Measurements from ENCODE around the gene TP73. TPM values are rescaled to one million over a fixed set of nuclear protein-coding genes. Genes with fewer than 3 reads are reported as not detected.

The TP73 gene
- total and polyA plus RNA-seq, 2 donors (not counting 1 experiment from before 2014, with no cell fraction given), result 1.2 to 2.4 TPM

DNA sequence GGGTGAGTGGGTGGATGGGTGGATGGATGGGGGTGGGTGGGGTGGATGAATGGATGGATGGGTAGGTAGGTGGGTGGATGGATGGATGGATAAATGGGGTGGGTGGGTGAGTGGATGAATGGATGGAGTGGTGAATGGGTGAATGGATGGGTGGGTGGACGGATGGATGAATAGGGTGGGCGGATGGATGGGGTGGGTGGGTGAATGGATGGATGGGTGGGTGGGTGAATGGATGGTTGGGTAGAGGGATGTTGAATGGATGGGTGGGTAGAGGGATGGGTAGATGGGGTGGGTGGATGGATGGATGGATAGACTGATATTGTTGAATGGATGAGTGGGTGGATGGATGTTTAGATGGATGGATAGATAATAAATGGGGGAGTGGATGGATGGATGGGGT, 73.0 kb downstream of the TP73 start:
- Histone ChIP-seq H3K27me3 (replicated peaks in 1 of 4; ENCODE audit: control extremely low read depth in 1 of 4, control insufficient read depth in 3 of 4, insufficient read depth in 4 of 4, low read length in 3 of 4) (peaks cover 0 to 3% (median 0%) of the 10 kb centered on the region in 4 experiments), H3K9me3 (ENCODE audit: control extremely low read depth in 1 of 3, control insufficient read depth in 2 of 3, insufficient read depth in 1 of 3, low read length in 2 of 3) (no peaks in the 10 kb centered on the region), H3K4me1 (ENCODE audit: control insufficient read depth in 2 of 2, insufficient read depth in 2 of 2, low read length in 2 of 2) (no peaks in the 10 kb centered on the region), H2AFZ (ENCODE audit: insufficient read depth, low read depth, low read length, poor library complexity, severe bottlenecking) (no peak overlapping the region), H3K4me3 (ENCODE audit: control extremely low read depth in 1 of 5, extremely low read depth in 1 of 5, insufficient read depth in 1 of 5, low read depth in 2 of 5, low read length in 4 of 5) (no peak overlapping the region), H3K36me3 (replicated peaks in 1 of 2; ENCODE audit: control extremely low read depth in 1 of 2, control insufficient read depth in 1 of 2, extremely low read depth in 1 of 2, insufficient read depth in 2 of 2, low read length in 1 of 2) (no peaks in the 10 kb centered on the region), H3K27ac (ENCODE audit: low read length in 2 of 2) (no peak overlapping the region), H3K9ac (ENCODE audit: low read length) (no peak overlapping the region), H4K20me1 (ENCODE audit: control insufficient read depth, insufficient read depth, low read length, poor library complexity, severe bottlenecking) (no peaks in the 10 kb centered on the region), H3K4me2 (replicated peaks; ENCODE audit: low read depth, low read length, poor library complexity, severe bottlenecking) (no peak overlapping the region), H3K79me2 (ENCODE audit: control insufficient read depth, insufficient read depth, low read length) (no peaks in the 10 kb centered on the region)
- Mint-ChIP-seq H3K27me3 (peaks cover 3% of the 10 kb centered on the region), H3K9me3 (ENCODE audit: insufficient read depth) (no peaks in the 10 kb centered on the region), H3K4me3 (no peak overlapping the region), H3K27ac (no peak overlapping the region), H3K4me1 (peaks cover 2% of the 10 kb centered on the region)
- 94% methylated on average over 2 of the region's 2 CpGs for WGBS (ENCODE audit: insufficient coverage)
- ChIA-PET CTCF (interaction anchor here (1.2 to 2.0 kb wide), 6 partner anchors 10 to 272 kb away, joined by 4 to 35 read pairs (median 8); no protein-coding TSS in a partner anchor), POLR2A (no interaction called here)
- no peak for ATAC-seq (ENCODE audit: low read depth)
- DNase-seq, result no peak
- TF ChIP-seq CTCF (IDR thresholded peaks at IDR 0.05), result no peak
- TF ChIP-seq EZH2 (IDR thresholded peaks at IDR 0.05; ENCODE audit: borderline replicate concordance, insufficient read depth, low read depth, low read length, poor library complexity, severe bottlenecking), result no peak
- intact Hi-C loops (cut with micrococcal nuclease), result loop anchor here (2.0 kb wide), 3 partner anchors 31 to 159 kb away; no protein-coding TSS in a partner anchor

DNA sequence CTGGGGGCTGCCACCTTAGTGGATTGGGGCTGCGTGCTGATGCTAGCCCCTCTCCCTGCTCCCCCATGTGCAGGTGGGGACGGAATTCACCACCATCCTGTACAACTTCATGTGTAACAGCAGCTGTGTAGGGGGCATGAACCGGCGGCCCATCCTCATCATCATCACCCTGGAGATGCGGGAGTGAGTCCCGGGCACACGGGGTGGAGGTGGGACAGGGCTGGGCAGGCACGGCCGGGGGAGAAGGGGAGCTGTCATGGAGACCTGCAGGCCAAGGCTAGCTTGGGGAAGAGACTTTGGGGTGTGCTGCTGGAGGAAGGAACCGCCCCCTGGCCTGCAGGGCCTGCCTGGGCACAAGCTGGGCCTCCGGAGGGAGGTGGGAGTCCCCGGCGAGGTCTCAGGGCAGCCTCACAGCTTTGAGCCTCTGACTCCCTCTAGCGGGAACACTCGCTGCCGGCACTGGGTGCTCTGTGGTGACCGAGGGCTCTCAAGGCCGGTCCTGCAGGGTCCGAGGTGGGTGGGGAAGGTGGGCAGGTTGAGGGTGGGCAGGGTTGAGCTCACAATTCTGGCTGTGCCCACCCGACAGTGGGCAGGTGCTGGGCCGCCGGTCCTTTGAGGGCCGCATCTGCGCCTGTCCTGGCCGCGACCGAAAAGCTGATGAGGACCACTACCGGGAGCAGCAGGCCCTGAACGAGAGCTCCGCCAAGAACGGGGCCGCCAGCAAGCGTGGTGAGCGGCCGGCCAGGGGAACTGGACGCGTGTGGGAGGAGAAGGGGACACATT, 74.9 kb downstream of the TP73 start:
- ATAC-seq (ENCODE audit: low read depth) (no peak), DNase-seq (no peak)
- Histone ChIP-seq H3K9me3 (ENCODE audit: control extremely low read depth in 1 of 3, control insufficient read depth in 2 of 3, insufficient read depth in 1 of 3, low read length in 2 of 3) (peaks cover 0 to under 1% (median 0%) of the 10 kb centered on the region in 3 donors), H3K79me2 (ENCODE audit: control insufficient read depth, insufficient read depth, low read length) (no peaks in the 10 kb centered on the region), H3K36me3 (replicated peaks in 1 of 2; ENCODE audit: control extremely low read depth in 1 of 2, control insufficient read depth in 1 of 2, extremely low read depth in 1 of 2, insufficient read depth in 2 of 2, low read length in 1 of 2) (no peaks in the 10 kb centered on the region), H3K4me1 (ENCODE audit: control insufficient read depth in 2 of 2, insufficient read depth in 2 of 2, low read length in 2 of 2) (no peaks in the 10 kb centered on the region), H3K27me3 (replicated peaks in 1 of 4; ENCODE audit: control extremely low read depth in 1 of 4, control insufficient read depth in 3 of 4, insufficient read depth in 4 of 4, low read length in 3 of 4) (peaks cover 0 to 3% (median 0%) of the 10 kb centered on the region in 4 experiments), H3K4me3 (ENCODE audit: control extremely low read depth in 1 of 5, extremely low read depth in 1 of 5, insufficient read depth in 1 of 5, low read depth in 2 of 5, low read length in 4 of 5) (no peak overlapping the region), H3K4me2 (replicated peaks; ENCODE audit: low read depth, low read length, poor library complexity, severe bottlenecking) (no peak overlapping the region), H3K27ac (ENCODE audit: low read length in 2 of 2) (no peak overlapping the region), H4K20me1 (ENCODE audit: control insufficient read depth, insufficient read depth, low read length, poor library complexity, severe bottlenecking) (no peaks in the 10 kb centered on the region), H3K9ac (ENCODE audit: low read length) (no peak overlapping the region), H2AFZ (ENCODE audit: insufficient read depth, low read depth, low read length, poor library complexity, severe bottlenecking) (no peak overlapping the region)
- ChIA-PET POLR2A (no interaction called here), CTCF (interaction anchor here (1.0 to 1.9 kb wide), 3 partner anchors 11 to 274 kb away, joined by 3 to 8 read pairs (median 3); no protein-coding TSS in a partner anchor)
- WGBS (ENCODE audit: insufficient coverage), result 58% methylated on average over 33 of the region's 37 CpGs
- TF ChIP-seq EZH2 (IDR thresholded peaks at IDR 0.05; ENCODE audit: borderline replicate concordance, insufficient read depth, low read depth, low read length, poor library complexity, severe bottlenecking), result no peak
- peak; percentile 23 for TF ChIP-seq CTCF (IDR thresholded peaks at IDR 0.05)
- Mint-ChIP-seq H3K9me3 (ENCODE audit: insufficient read depth) (no peaks in the 10 kb centered on the region), H3K4me3 (no peak overlapping the region), H3K4me1 (peaks cover 2% of the 10 kb centered on the region), H3K27me3 (peaks cover 3% of the 10 kb centered on the region), H3K27ac (no peak overlapping the region)
- intact Hi-C loops (cut with micrococcal nuclease), result no loop called here

Measured in B cell (primary cell).